ENCODE data around the gene ZNF292.

Gene ZNF292

GRCh38 chr6:87282743-87283142, 127.4 kb downstream of the ZNF292 start:
- Histone ChIP-seq H3K36me3 (no peaks in the 10 kb centered on the region), H3K27me3 (ENCODE audit: insufficient read depth, low read depth, severe bottlenecking) (no peaks in the 10 kb centered on the region), H3K4me3 (ENCODE audit: low read depth, low read length) (no peak overlapping the region), H3K27ac (no peak overlapping the region), H3K9me3 (ENCODE audit: severe bottlenecking) (no peaks in the 10 kb centered on the region)
- DNase-seq, result no peak
- no peak for TF ChIP-seq CTCF (IDR thresholded peaks at IDR 0.05; ENCODE audit: low read depth, low read length)

- no peak for DNase-seq
- H3K4me3 ChIP-seq (ENCODE audit: low read depth, low read length), result no peak overlapping the region
- no peaks in the 10 kb centered on the region for H3K36me3 ChIP-seq
- H3K9me3 ChIP-seq (ENCODE audit: severe bottlenecking), result no peaks in the 10 kb centered on the region
- TF ChIP-seq CTCF (IDR thresholded peaks at IDR 0.05; ENCODE audit: low read depth, low read length), result no peak
- no peak overlapping the region for H3K27ac ChIP-seq
- no peaks in the 10 kb centered on the region for H3K27me3 ChIP-seq (ENCODE audit: insufficient read depth, low read depth, severe bottlenecking)
These were observed 128.1 kb downstream of the ZNF292 start for GRCh38 chr6:87283461-87283860.

- TF ChIP-seq CTCF (IDR thresholded peaks at IDR 0.05; ENCODE audit: low read depth, low read length), result no peak
- Histone ChIP-seq H3K27me3 (ENCODE audit: insufficient read depth, low read depth, severe bottlenecking) (no peaks in the 10 kb centered on the region), H3K27ac (no peak overlapping the region), H3K36me3 (no peaks in the 10 kb centered on the region), H3K9me3 (ENCODE audit: severe bottlenecking) (no peaks in the 10 kb centered on the region), H3K4me3 (ENCODE audit: low read depth, low read length) (no peak overlapping the region)
- DNase-seq, result no peak
These were observed 131.9 kb downstream of the ZNF292 start for GRCh38 chr6:87287251-87287650.

GRCh38 chr6:87289571-87289970, 134.2 kb downstream of the ZNF292 start:
- Histone ChIP-seq H3K36me3 (no peaks in the 10 kb centered on the region), H3K4me3 (ENCODE audit: low read depth, low read length) (no peak overlapping the region), H3K27me3 (ENCODE audit: insufficient read depth, low read depth, severe bottlenecking) (no peaks in the 10 kb centered on the region), H3K27ac (no peak overlapping the region), H3K9me3 (ENCODE audit: severe bottlenecking) (no peaks in the 10 kb centered on the region)
- no peak for TF ChIP-seq CTCF (IDR thresholded peaks at IDR 0.05; ENCODE audit: low read depth, low read length)
- DNase-seq, result no peak

GRCh38 chr6:87291883-87292282, 136.5 kb downstream of the ZNF292 start:
- Histone ChIP-seq H3K9me3 (ENCODE audit: severe bottlenecking) (no peaks in the 10 kb centered on the region), H3K27me3 (ENCODE audit: insufficient read depth, low read depth, severe bottlenecking) (no peaks in the 10 kb centered on the region), H3K27ac (no peak overlapping the region), H3K4me3 (ENCODE audit: low read depth, low read length) (no peak overlapping the region), H3K36me3 (no peaks in the 10 kb centered on the region)
- no peak for DNase-seq
- TF ChIP-seq CTCF (IDR thresholded peaks at IDR 0.05; ENCODE audit: low read depth, low read length), result no peak

- DNase-seq, result no peak
- TF ChIP-seq CTCF (IDR thresholded peaks at IDR 0.05; ENCODE audit: low read depth, low read length), result no peak
- no peaks in the 10 kb centered on the region for H3K9me3 ChIP-seq (ENCODE audit: severe bottlenecking)
- H3K27ac ChIP-seq, result no peak overlapping the region
- no peaks in the 10 kb centered on the region for H3K27me3 ChIP-seq (ENCODE audit: insufficient read depth, low read depth, severe bottlenecking)
- no peaks in the 10 kb centered on the region for H3K36me3 ChIP-seq
- no peak overlapping the region for H3K4me3 ChIP-seq (ENCODE audit: low read depth, low read length)
These were observed 138.2 kb downstream of the ZNF292 start for GRCh38 chr6:87293526-87293925.

All from WERI-Rb-1 (cell line).